Testis (tissue), 3 donors: Measurements from ENCODE around the gene CARS1. TPM values are rescaled to one million over a fixed set of nuclear protein-coding genes. Genes with fewer than 3 reads are reported as not detected.

Experiments used
- DNase-seq: peaks from one replicate; pipeline ENCODE4 v3.0.0-alpha.2; 2019
- H3K27ac ChIP-seq, 2 donors: fragments of 200-600 bp; sonication (generic); one replicate each; pipeline ENCODE4 v1.5.1; 2019
- H3K27me3 ChIP-seq: fragments of 200-600 bp; sonication (generic); one replicate; pipeline ENCODE4 v1.5.1; 2019
- H3K36me3 ChIP-seq: fragments of 200-600 bp; sonication (generic); one replicate; pipeline ENCODE4 v1.5.1; 2017; ENCODE audit warnings: low read depth; ENCODE audit errors: missing control alignments
- H3K4me1 ChIP-seq: fragments of 200-600 bp; sonication (generic); one replicate; pipeline ENCODE4 v1.5.1; 2019
- H3K4me3 ChIP-seq, 2 donors: fragments of 200-600 bp; sonication (generic); one replicate each; pipeline ENCODE4 v1.5.1; 2017 to 2019
- H3K9me3 ChIP-seq: fragments of 200-600 bp; sonication (generic); one replicate; pipeline ENCODE4 v1.5.1; 2017
- POLR2A ChIP-seq: fragments of 450-650 bp; IDR thresholded peaks from one replicate; pipeline ENCODE4 v1.6.1; 2017; ENCODE audit warnings: antibody characterized with exemption, mild to moderate bottlenecking, moderate library complexity
- WGBS, 2 donors: methylation state at CpG; one replicate each; pipeline ENCODE4 v1.1.5; 2018; 5-methylcytosine and 5-hydroxymethylcytosine counted together
- intact Hi-C: fragments of 100-400 bp; cut with DNase I; formaldehyde crosslinking; loops from one replicate; pipeline ENCODE4 v1.15.1; 2023; ENCODE audit warnings: low total_unique reads
- polyA plus RNA-seq: library from polyadenylated mRNA; stranded (reverse); fragments of 350-450 nt; fragmentation: Illumina TruSeq; extraction: RNeasy Lipid Tissue Mini Kit (QIAGEN cat#74804); gene quantifications from one replicate; pipeline ENCODE4 v1.2.3, GENCODE V29; 2014; ENCODE audit warnings: low read depth, low replicate concordance; ENCODE audit not compliant: insufficient read depth
- total RNA-seq, 2 donors: library from RNA; depleted of rRNA; stranded (reverse); fragments of >200 nt; gene quantifications; one replicate each; pipeline ENCODE4 v1.2.3, GENCODE V29; 2016
- TF ChIP-seq, protein P1 (sequence below), 3 experiments: fragments of 450-650 bp in 2 of 3; fragments of 200-600 bp in 1 of 3; sonication (generic) in 1 of 3; IDR thresholded peaks; one replicate each; pipeline ENCODE4 v1.5.1; 2016 to 2019; ENCODE audit warnings: antibody characterized with exemption in 3 of 3, mild to moderate bottlenecking in 2 of 3, moderate library complexity in 1 of 3

The CARS1 gene
- total and polyA plus RNA-seq, 3 donors from 2014 or later: 34.8 to 48.2 (median 43.8) TPM

DNA sequence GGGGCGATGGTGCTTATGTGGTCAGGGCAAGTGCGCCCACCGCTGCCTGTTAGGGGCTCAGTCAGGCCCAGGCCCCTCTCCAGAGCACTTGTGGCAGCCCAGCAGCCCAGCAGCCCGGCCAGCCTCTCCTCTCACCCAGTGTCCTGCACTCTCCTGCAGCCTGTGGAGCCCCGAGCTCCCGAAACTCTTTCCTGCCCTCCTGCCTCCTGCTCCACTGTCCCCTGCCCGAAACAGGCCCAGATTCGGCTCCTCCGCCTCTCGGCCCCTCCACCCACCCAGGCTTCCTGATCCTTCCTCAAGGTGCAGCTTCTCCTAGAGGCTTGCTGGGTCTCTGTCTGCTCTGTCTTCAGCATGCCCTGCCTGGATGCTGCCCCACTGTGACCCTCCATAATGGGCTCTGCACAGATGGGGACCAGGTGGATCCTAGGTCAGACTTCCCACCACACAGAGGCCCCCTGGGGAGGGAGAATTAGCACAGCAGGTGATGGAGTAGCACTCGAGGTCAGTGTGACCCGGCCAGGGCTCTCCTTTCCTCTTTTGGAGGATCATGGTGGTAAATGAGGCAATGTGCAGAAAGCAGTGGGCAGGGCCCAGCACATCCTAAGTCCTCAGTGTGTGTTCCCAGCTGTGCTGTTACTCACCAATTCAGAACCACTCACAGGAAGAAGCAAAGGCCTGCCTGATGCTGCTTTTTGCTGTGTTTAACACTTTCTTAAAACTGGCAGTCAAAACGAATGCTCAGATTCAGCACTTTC, 46.5 kb downstream of the CARS1 start:
- TF ChIP-seq POLR2A: no peak
- TF ChIP-seq, protein P1, sequence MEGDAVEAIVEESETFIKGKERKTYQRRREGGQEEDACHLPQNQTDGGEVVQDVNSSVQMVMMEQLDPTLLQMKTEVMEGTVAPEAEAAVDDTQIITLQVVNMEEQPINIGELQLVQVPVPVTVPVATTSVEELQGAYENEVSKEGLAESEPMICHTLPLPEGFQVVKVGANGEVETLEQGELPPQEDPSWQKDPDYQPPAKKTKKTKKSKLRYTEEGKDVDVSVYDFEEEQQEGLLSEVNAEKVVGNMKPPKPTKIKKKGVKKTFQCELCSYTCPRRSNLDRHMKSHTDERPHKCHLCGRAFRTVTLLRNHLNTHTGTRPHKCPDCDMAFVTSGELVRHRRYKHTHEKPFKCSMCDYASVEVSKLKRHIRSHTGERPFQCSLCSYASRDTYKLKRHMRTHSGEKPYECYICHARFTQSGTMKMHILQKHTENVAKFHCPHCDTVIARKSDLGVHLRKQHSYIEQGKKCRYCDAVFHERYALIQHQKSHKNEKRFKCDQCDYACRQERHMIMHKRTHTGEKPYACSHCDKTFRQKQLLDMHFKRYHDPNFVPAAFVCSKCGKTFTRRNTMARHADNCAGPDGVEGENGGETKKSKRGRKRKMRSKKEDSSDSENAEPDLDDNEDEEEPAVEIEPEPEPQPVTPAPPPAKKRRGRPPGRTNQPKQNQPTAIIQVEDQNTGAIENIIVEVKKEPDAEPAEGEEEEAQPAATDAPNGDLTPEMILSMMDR (IDR thresholded peaks at IDR 0.05): no peak
- 78 to 90% methylated on average over 8 to 10 of the region's 13 CpGs for whole genome bisulfite sequencing, 2 donors
- no peak overlapping the region for H3K4me3 ChIP-seq
- intact Hi-C loops: no loop called here
- DNase-seq: no peak
- no peak overlapping the region for H3K27ac ChIP-seq
- no peaks in the 10 kb centered on the region for H3K4me1 ChIP-seq
- H3K36me3 ChIP-seq: no peaks in the 10 kb centered on the region
- H3K27me3 ChIP-seq: no peaks in the 10 kb centered on the region
- no peaks in the 10 kb centered on the region for H3K9me3 ChIP-seq

GRCh38 chr11:3010004-3010403, 47.2 kb downstream of the CARS1 start:
- 91 to 100% methylated on average over 3 to 13 of the region's 13 CpGs for WGBS, 2 donors
- DNase-seq: no peak
- Histone ChIP-seq H3K4me1 (no peaks in the 10 kb centered on the region), H3K36me3 (no peaks in the 10 kb centered on the region), H3K27ac (no peak overlapping the region), H3K27me3 (no peaks in the 10 kb centered on the region), H3K9me3 (no peaks in the 10 kb centered on the region), H3K4me3 (no peak overlapping the region)
- TF ChIP-seq POLR2A: no peak
- TF ChIP-seq, protein P1 (IDR thresholded peaks at IDR 0.05): no peak
- intact Hi-C loops: no loop called here

GRCh38 chr11:3009481-3009880, 47.7 kb downstream of the CARS1 start:
- intact Hi-C loops: no loop called here
- Histone ChIP-seq H3K27ac (no peak overlapping the region), H3K27me3 (no peaks in the 10 kb centered on the region), H3K9me3 (no peaks in the 10 kb centered on the region), H3K4me3 (no peak overlapping the region), H3K36me3 (no peaks in the 10 kb centered on the region), H3K4me1 (no peaks in the 10 kb centered on the region)
- WGBS, 2 donors: 79 to 80% methylated on average over 5 of the region's 5 CpGs
- no peak for DNase-seq
- TF ChIP-seq POLR2A: no peak
- TF ChIP-seq, protein P1 (IDR thresholded peaks at IDR 0.05): no peak

- H3K4me3 ChIP-seq: no peak overlapping the region
- no peaks in the 10 kb centered on the region for H3K27me3 ChIP-seq
- no peaks in the 10 kb centered on the region for H3K36me3 ChIP-seq
- H3K4me1 ChIP-seq: no peaks in the 10 kb centered on the region
- intact Hi-C loops: no loop called here
- no peak for DNase-seq
- WGBS, 2 donors: 90 to 92% methylated on average over 9 of the region's 9 CpGs
- no peaks in the 10 kb centered on the region for H3K9me3 ChIP-seq
- H3K27ac ChIP-seq: no peak overlapping the region
- no peak for TF ChIP-seq POLR2A
- TF ChIP-seq, protein P1 (IDR thresholded peaks at IDR 0.05): no peak
Measured at GRCh38 chr11:3008746-3009336, 48.4 kb downstream of the CARS1 start.
